ENCODE results near the gene CLCF1. TPM values are rescaled to one million over a fixed set of nuclear protein-coding genes. Genes with fewer than 3 reads are reported as not detected.

CLCF1 gene
- total and polyA plus RNA-seq, 7 experiments from 2014 or later, result 0.32 to 7.8 (median 0.70) TPM; not detected in 2

- peaks cover 0 to 2% (median 0%) of the 10 kb centered on the region in 11 donors for H3K9me3 Mint-ChIP-seq
- ATAC-seq (no peak), DNase-seq (no peak)
- peak overlapping the region in 1 of 9 donors; percentile 46 for H3K27ac Mint-ChIP-seq
- peaks cover 0 to 3% (median 0%) of the 10 kb centered on the region in 5 donors for H3K36me3 Mint-ChIP-seq
- CTCF ChIA-PET, result interaction anchor here (0.6 to 21.2 kb wide), 3 partner anchors 10 to 30 kb away, joined by 3 to 495 read pairs (median 40); partner anchors contain the start of gene POLD4
- intact Hi-C loops (cut with micrococcal nuclease), result no loop called here
- peaks cover 0 to 5% of the 10 kb centered on the region in 2 donors for H3K27me3 ChIP-seq (ENCODE audit: control insufficient read depth in 2 of 2, insufficient read depth in 2 of 2, low read length in 2 of 2)
- H3K27ac ChIP-seq (ENCODE audit: low read depth, low read length), result no peak overlapping the region
- peak overlapping the region in 2 of 10 donors; percentile 17 to 37 for H3K4me3 Mint-ChIP-seq
- POLR2A ChIA-PET, result interaction anchor here (0.6 to 16.2 kb wide), 4 partner anchors 19 to 107 kb away, joined by 3 to 272 read pairs (median 4); partner anchors contain the start of gene POLD4
- no peaks in the 10 kb centered on the region for H3K36me3 ChIP-seq (ENCODE audit: control insufficient read depth in 2 of 3, insufficient read depth in 3 of 3, low read length in 3 of 3)
- peaks cover 8 to 31% (median 24%) of the 10 kb centered on the region in 7 donors for H3K4me1 Mint-ChIP-seq
- no peak overlapping the region for H3K4me3 ChIP-seq (ENCODE audit: low read length)
- peaks cover 12 to 18% of the 10 kb centered on the region in 2 donors for H3K4me1 ChIP-seq (ENCODE audit: control insufficient read depth in 2 of 2, insufficient read depth in 2 of 2, low read length in 2 of 2)
- H3K9me3 ChIP-seq (ENCODE audit: control insufficient read depth in 2 of 3, low read length in 3 of 3), result no peaks in the 10 kb centered on the region
- peaks cover 0 to 51% (median 14%) of the 10 kb centered on the region in 5 donors for H3K27me3 Mint-ChIP-seq
Observed at GRCh38 chr11:67376063-67376820, 2.8 kb upstream of the CLCF1 start.

DNA sequence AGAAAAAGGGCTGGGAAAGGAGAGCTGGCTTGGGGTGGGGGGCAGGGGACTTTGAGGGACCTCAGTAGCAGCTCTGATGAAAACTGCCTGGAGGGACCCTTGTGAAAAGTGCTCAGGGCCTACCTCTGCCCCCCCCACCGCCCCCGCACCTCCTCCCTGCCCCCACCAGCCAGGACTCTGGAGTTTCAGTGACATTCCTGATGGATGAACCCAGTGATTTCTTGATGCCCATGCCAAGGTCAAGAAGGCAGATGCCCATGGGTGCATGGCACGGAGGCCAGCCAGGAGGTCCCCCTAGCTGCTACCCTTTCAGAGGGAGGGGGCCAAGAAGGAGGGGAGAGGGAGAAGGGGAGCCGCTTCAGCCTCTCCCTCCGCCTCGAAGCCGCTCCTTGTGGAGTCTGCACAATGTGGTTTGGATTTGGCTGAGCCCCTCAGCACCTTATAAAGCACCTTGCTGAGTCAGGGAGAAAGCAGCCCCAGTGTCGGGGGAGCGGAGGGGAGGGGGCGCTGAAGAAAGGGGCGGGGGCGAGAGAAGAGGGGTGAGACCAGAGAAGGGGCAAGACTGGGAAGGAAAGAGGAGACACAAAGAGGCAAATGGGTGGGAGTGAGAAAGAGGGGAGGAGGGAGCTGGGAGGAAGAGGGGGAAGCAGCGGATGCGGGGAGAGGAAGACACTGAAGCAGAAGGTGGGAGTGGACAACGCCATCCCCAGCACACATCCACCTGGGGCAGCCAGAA lies 2.1 kb upstream of the CLCF1 start:
- Histone ChIP-seq H3K4me1 (ENCODE audit: control insufficient read depth in 2 of 2, insufficient read depth in 2 of 2, low read length in 2 of 2) (peaks cover 12 to 22% of the 10 kb centered on the region in 2 donors), H3K27me3 (ENCODE audit: control insufficient read depth in 2 of 2, insufficient read depth in 2 of 2, low read length in 2 of 2) (peaks cover 0 to 5% of the 10 kb centered on the region in 2 donors), H3K4me3 (ENCODE audit: low read length) (no peak overlapping the region), H3K9me3 (ENCODE audit: control insufficient read depth in 2 of 3, low read length in 3 of 3) (no peaks in the 10 kb centered on the region), H3K27ac (ENCODE audit: low read depth, low read length) (no peak overlapping the region), H3K36me3 (ENCODE audit: control insufficient read depth in 2 of 3, insufficient read depth in 3 of 3, low read length in 3 of 3) (no peaks in the 10 kb centered on the region)
- peaks cover 0 to 2% (median 0%) of the 10 kb centered on the region in 11 donors for H3K9me3 Mint-ChIP-seq
- ChIA-PET CTCF (interaction anchor here (0.6 to 21.2 kb wide), 3 partner anchors 19 to 63 kb away, joined by 3 to 495 read pairs (median 40); partner anchors contain the start of gene POLD4), POLR2A (interaction anchor here (1.0 to 16.2 kb wide), 2 partner anchors 19 to 106 kb away, joined by 3 to 272 read pairs; partner anchors contain the start of gene POLD4)
- peaks cover 15 to 31% (median 25%) of the 10 kb centered on the region in 7 donors for H3K4me1 Mint-ChIP-seq
- H3K27ac Mint-ChIP-seq, result peak overlapping the region in 1 of 9 donors; percentile 46
- no peak for DNase-seq
- intact Hi-C loops (cut with micrococcal nuclease), result no loop called here
- peak overlapping the region in 3 of 10 donors; percentile 17 to 70 (median 37) for H3K4me3 Mint-ChIP-seq
- peaks cover 0 to 3% (median 0%) of the 10 kb centered on the region in 5 donors for H3K36me3 Mint-ChIP-seq
- ATAC-seq, result no peak
- H3K27me3 Mint-ChIP-seq, result peaks cover 0 to 51% (median 14%) of the 10 kb centered on the region in 5 donors

GRCh38 chr11:67374571-67375281 lies 1.3 kb upstream of the CLCF1 start:
- ATAC-seq (no peak), DNase-seq (no peak)
- Histone ChIP-seq H3K27me3 (ENCODE audit: control insufficient read depth in 2 of 2, insufficient read depth in 2 of 2, low read length in 2 of 2) (peaks cover 0 to 5% of the 10 kb centered on the region in 2 donors), H3K36me3 (ENCODE audit: control insufficient read depth in 2 of 3, insufficient read depth in 3 of 3, low read length in 3 of 3) (no peaks in the 10 kb centered on the region), H3K27ac (ENCODE audit: low read depth, low read length) (no peak overlapping the region), H3K9me3 (ENCODE audit: control insufficient read depth in 2 of 3, low read length in 3 of 3) (no peaks in the 10 kb centered on the region), H3K4me1 (ENCODE audit: control insufficient read depth in 2 of 2, insufficient read depth in 2 of 2, low read length in 2 of 2) (peaks cover 12 to 25% of the 10 kb centered on the region in 2 donors), H3K4me3 (ENCODE audit: low read length) (peak overlapping the region; percentile 64)
- ChIA-PET CTCF (interaction anchor here (0.6 to 21.2 kb wide), 3 partner anchors 18 to 63 kb away, joined by 3 to 495 read pairs (median 40); partner anchors contain the start of gene POLD4), POLR2A (interaction anchor here (1.3 to 16.2 kb wide), 3 partner anchors 17 to 29 kb away, joined by 5 to 272 read pairs (median 14); partner anchors contain the start of genes POLD4 and RAD9A)
- Mint-ChIP-seq H3K27ac (peak overlapping the region in 2 of 9 donors; percentile 19 to 57), H3K4me1 (peaks cover 17 to 35% (median 27%) of the 10 kb centered on the region in 7 donors), H3K36me3 (peaks cover 0 to 3% (median 0%) of the 10 kb centered on the region in 5 donors), H3K27me3 (peaks cover 0 to 54% (median 14%) of the 10 kb centered on the region in 5 donors), H3K9me3 (peaks cover 0 to 2% (median 0%) of the 10 kb centered on the region in 11 donors), H3K4me3 (peak overlapping the region; percentile 74 to 98 (median 86))
- intact Hi-C loops (cut with micrococcal nuclease), result loop anchor here (1.0 kb wide), 3 partner anchors 8 to 21 kb away; partner anchors contain the start of gene POLD4 (in 1 of the 2)

- Histone ChIP-seq H3K36me3 (ENCODE audit: control insufficient read depth in 2 of 3, insufficient read depth in 3 of 3, low read length in 3 of 3) (no peaks in the 10 kb centered on the region), H3K4me1 (ENCODE audit: control insufficient read depth in 2 of 2, insufficient read depth in 2 of 2, low read length in 2 of 2) (peaks cover 12 to 33% of the 10 kb centered on the region in 2 donors), H3K27me3 (ENCODE audit: control insufficient read depth in 2 of 2, insufficient read depth in 2 of 2, low read length in 2 of 2) (peaks cover 0 to 5% of the 10 kb centered on the region in 2 donors), H3K27ac (ENCODE audit: low read depth, low read length) (peak overlapping the region; percentile 57), H3K9me3 (ENCODE audit: control insufficient read depth in 2 of 3, low read length in 3 of 3) (no peaks in the 10 kb centered on the region), H3K4me3 (ENCODE audit: low read length) (peak overlapping the region; percentile 64)
- ChIA-PET POLR2A (interaction anchor here (0.6 to 16.2 kb wide), 5 partner anchors 17 to 126 kb away, joined by 3 to 272 read pairs (median 5); partner anchors contain the start of genes POLD4 and RAD9A), CTCF (interaction anchor here (0.6 to 21.2 kb wide), 4 partner anchors 8 to 131 kb away, joined by 3 to 495 read pairs (median 26); partner anchors contain the start of gene POLD4)
- peak overlapping the region; percentile 82 to 98 (median 90) for H3K4me3 Mint-ChIP-seq
- peak overlapping the region in 8 of 9 donors; percentile 58 to 89 (median 72) for H3K27ac Mint-ChIP-seq
- ATAC-seq, result peak; percentile 84
- peaks cover 0 to 2% (median 0%) of the 10 kb centered on the region in 11 donors for H3K9me3 Mint-ChIP-seq
- H3K4me1 Mint-ChIP-seq, result peaks cover 20 to 42% (median 27%) of the 10 kb centered on the region in 7 donors
- H3K36me3 Mint-ChIP-seq, result peaks cover 0 to 3% (median 0%) of the 10 kb centered on the region in 5 donors
- intact Hi-C loops (cut with micrococcal nuclease), result loop anchor here (1.0 kb wide), 3 partner anchors 8 to 21 kb away; partner anchors contain the start of gene POLD4 (in 2 of the 2)
- DNase-seq, result peak; percentile 39 to 89 (median 58)
- peaks cover 0 to 61% (median 14%) of the 10 kb centered on the region in 5 donors for H3K27me3 Mint-ChIP-seq
Observed at GRCh38 chr11:67373648-67374570, 511 bp upstream of the CLCF1 start.

Data from naive thymus-derived CD4-positive, alpha-beta T cell (primary cell).